Measurements from ENCODE around the gene RHOV. TPM values are rescaled to one million over a fixed set of nuclear protein-coding genes. Genes with fewer than 3 reads are reported as not detected.

RHOV gene
- total and polyA plus RNA-seq, 12 donors = 0.11 to 0.34 (median 0.15) TPM; not detected in 8

DNA sequence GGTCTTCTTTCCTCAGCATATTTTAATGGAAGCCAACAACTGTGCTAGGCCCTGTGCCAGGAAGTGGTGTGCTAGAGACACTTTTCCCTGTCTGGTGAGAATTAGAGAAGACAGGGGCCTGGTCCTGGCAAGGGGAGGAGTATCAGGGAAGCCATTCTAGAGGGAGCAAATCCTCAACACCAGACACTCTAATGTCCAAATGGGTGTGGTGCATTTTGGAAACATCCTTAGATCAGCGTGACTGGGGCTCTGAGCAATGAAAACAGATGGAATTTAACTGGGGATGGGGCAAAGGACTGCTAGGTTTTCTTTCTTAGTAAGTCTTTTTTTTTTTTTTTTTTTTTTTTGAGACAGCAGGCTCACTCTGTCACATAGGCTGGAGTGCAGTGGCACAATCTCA, 12.6 kb upstream of the RHOV start:
- intact Hi-C loops (cut with DNase I) = loop anchor here in 1 of 2 donors (10.0 kb wide), 1 partner anchor 282 kb away; no protein-coding TSS in a partner anchor
- Histone ChIP-seq H3K4me3 (no peak overlapping the region), H3K9me3 (replicated peaks in 1 of 3) (no peaks in the 10 kb centered on the region), H3K36me3 (replicated peaks in 1 of 2) (no peaks in the 10 kb centered on the region), H3K27ac (no peak overlapping the region), H3K27me3 (no peaks in the 10 kb centered on the region), H3K4me1 (replicated peaks in 1 of 2) (no peaks in the 10 kb centered on the region)
- TF ChIP-seq POLR2A (IDR thresholded peaks at IDR 0.05) = no peak
- TF ChIP-seq, protein P1, sequence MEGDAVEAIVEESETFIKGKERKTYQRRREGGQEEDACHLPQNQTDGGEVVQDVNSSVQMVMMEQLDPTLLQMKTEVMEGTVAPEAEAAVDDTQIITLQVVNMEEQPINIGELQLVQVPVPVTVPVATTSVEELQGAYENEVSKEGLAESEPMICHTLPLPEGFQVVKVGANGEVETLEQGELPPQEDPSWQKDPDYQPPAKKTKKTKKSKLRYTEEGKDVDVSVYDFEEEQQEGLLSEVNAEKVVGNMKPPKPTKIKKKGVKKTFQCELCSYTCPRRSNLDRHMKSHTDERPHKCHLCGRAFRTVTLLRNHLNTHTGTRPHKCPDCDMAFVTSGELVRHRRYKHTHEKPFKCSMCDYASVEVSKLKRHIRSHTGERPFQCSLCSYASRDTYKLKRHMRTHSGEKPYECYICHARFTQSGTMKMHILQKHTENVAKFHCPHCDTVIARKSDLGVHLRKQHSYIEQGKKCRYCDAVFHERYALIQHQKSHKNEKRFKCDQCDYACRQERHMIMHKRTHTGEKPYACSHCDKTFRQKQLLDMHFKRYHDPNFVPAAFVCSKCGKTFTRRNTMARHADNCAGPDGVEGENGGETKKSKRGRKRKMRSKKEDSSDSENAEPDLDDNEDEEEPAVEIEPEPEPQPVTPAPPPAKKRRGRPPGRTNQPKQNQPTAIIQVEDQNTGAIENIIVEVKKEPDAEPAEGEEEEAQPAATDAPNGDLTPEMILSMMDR (IDR thresholded peaks at IDR 0.05) = no peak
- no peak for DNase-seq
- WGBS, 4 donors = 71 to 90% (median 85%) methylated on average over 1 of the region's 1 CpG

GRCh38 chr15:40881351-40881750, 7.3 kb upstream of the RHOV start:
- Histone ChIP-seq H3K27me3 (no peaks in the 10 kb centered on the region), H3K27ac (no peak overlapping the region), H3K9me3 (replicated peaks in 1 of 3) (no peaks in the 10 kb centered on the region), H3K4me1 (replicated peaks in 1 of 2) (no peaks in the 10 kb centered on the region), H3K36me3 (replicated peaks in 1 of 2) (no peaks in the 10 kb centered on the region), H3K4me3 (no peak overlapping the region)
- 91 to 99% (median 93%) methylated on average over 6 of the region's 6 CpGs for WGBS, 4 donors
- intact Hi-C loops (cut with DNase I) = loop anchor here in 1 of 2 donors (10.0 kb wide), 1 partner anchor 277 kb away; no protein-coding TSS in a partner anchor
- TF ChIP-seq POLR2A (IDR thresholded peaks at IDR 0.05) = no peak
- TF ChIP-seq, protein P1 (IDR thresholded peaks at IDR 0.05) = no peak
- no peak for DNase-seq

DNA sequence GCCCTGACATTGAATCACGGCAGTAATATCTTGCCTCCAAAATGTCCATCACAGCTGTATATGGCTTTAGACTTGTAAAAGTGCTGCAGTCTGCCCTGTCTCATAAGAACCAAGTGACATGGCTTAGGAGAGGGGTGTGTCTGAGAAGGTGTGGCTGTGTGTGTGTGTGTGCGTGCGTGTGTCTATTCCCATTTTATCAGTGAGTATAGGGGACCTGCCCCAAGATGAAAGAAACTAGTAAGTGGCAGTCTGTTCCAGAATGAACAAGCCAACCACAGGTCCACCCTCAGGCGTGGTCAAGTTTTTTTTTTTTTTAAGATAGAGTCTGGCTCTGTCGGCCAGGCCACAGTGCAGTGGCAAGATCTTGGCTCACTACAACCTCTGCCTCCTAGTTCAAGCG, 5.6 kb upstream of the RHOV start:
- H3K4me1 ChIP-seq (replicated peaks in 1 of 2) = no peaks in the 10 kb centered on the region
- 76 to 88% (median 82%) methylated on average over 6 of the region's 6 CpGs for WGBS, 4 donors

GRCh38 chr15:40878785-40879184, 4.8 kb upstream of the RHOV start:
- Histone ChIP-seq H3K4me1 (replicated peaks in 1 of 2) (peaks cover 6 to 8% of the 10 kb centered on the region in 2 donors), H3K9me3 (replicated peaks in 1 of 3) (no peaks in the 10 kb centered on the region), H3K27me3 (no peaks in the 10 kb centered on the region), H3K36me3 (replicated peaks in 1 of 2) (no peaks in the 10 kb centered on the region), H3K27ac (no peak overlapping the region), H3K4me3 (no peak overlapping the region)
- no peak for DNase-seq
- intact Hi-C loops (cut with DNase I) = no loop called here
- 88 to 100% (median 100%) methylated on average over 1 of the region's 1 CpG for WGBS, 4 donors
- no peak for TF ChIP-seq POLR2A (IDR thresholded peaks at IDR 0.05)
- TF ChIP-seq, protein P1 (IDR thresholded peaks at IDR 0.05) = no peak

More for the DNA sequence above, 5.6 kb upstream of the RHOV start:
- no peak for DNase-seq
- TF ChIP-seq POLR2A (IDR thresholded peaks at IDR 0.05) = no peak
- TF ChIP-seq, protein P1 (IDR thresholded peaks at IDR 0.05) = no peak
- intact Hi-C loops (cut with DNase I) = loop anchor here in 1 of 2 donors (10.0 kb wide), 1 partner anchor 275 kb away; no protein-coding TSS in a partner anchor
- H3K36me3 ChIP-seq (replicated peaks in 1 of 2) = no peaks in the 10 kb centered on the region
- H3K27me3 ChIP-seq = no peaks in the 10 kb centered on the region
- no peaks in the 10 kb centered on the region for H3K9me3 ChIP-seq (replicated peaks in 1 of 3)
- no peak overlapping the region for H3K4me3 ChIP-seq
- H3K27ac ChIP-seq = no peak overlapping the region
